Hair follicular keratinocyte (primary cell): ENCODE data around the gene KLHL1. TPM values are rescaled to one million over a fixed set of nuclear protein-coding genes. Genes with fewer than 3 reads are reported as not detected.

Experiments
- total RNA-seq: library from RNA; depleted of rRNA; stranded (reverse); fragments of >200 nt; gene quantifications from 2 replicates; pipeline ENCODE4 v1.2.3, GENCODE V29; 2015

Gene KLHL1, protein sequence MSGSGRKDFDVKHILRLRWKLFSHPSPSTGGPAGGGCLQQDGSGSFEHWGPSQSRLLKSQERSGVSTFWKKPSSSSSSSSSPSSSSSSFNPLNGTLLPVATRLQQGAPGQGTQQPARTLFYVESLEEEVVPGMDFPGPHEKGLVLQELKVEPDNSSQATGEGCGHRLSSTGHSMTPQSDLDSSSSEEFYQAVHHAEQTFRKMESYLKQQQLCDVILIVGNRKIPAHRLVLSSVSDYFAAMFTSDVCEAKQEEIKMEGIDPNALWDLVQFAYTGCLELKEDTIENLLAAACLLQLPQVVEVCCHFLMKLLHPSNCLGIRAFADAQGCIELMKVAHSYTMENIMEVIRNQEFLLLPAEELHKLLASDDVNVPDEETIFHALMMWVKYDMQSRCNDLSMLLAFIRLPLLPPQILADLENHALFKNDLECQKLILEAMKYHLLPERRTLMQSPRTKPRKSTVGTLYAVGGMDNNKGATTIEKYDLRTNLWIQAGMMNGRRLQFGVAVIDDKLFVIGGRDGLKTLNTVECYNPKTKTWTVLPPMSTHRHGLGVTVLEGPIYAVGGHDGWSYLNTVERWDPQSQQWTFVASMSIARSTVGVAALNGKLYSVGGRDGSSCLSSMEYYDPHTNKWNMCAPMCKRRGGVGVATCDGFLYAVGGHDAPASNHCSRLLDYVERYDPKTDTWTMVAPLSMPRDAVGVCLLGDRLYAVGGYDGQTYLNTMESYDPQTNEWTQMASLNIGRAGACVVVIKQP
- not detected in 2 replicates for total RNA-seq

DNA sequence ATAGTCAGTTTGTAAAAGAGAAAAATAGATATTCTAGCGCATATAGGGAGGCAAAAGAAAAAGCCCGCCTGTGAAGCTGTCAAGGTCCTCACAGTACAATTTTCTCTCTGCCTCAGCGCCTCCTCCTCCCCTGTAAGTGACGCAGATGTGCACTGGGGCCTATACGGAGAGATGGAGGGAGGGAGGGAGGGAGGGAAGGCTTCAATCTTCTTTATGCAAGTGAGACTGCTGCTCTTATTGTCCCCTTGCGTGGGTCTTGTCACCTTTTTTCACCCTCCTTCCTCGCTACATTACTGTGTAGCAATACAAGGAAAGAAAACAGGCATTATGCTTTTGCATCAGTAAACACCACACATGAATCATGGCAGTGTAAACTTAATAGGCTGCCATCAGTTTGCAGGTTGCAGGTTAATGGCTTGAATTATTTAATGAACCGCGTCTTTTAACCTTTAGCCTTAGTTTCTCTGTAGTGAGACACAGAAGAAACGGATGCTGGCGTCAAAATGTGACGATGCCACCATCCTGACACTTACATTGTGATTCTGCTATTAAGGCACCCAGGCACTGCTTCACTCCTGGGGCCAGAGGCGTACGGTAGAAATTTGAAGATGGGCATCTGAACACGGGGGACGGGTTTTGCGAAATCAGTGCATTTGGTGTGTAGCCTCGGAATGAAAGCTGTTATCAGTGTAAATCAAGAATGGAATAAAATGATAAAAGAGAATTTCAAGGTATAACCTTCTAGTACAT is at the start of gene KLHL1:
Gene KLHL1, minus strand, starts transcription at position 97 of the 750 bp plus-strand sequence. CDS start 753 bp downstream, outside the sequence.

DNA sequence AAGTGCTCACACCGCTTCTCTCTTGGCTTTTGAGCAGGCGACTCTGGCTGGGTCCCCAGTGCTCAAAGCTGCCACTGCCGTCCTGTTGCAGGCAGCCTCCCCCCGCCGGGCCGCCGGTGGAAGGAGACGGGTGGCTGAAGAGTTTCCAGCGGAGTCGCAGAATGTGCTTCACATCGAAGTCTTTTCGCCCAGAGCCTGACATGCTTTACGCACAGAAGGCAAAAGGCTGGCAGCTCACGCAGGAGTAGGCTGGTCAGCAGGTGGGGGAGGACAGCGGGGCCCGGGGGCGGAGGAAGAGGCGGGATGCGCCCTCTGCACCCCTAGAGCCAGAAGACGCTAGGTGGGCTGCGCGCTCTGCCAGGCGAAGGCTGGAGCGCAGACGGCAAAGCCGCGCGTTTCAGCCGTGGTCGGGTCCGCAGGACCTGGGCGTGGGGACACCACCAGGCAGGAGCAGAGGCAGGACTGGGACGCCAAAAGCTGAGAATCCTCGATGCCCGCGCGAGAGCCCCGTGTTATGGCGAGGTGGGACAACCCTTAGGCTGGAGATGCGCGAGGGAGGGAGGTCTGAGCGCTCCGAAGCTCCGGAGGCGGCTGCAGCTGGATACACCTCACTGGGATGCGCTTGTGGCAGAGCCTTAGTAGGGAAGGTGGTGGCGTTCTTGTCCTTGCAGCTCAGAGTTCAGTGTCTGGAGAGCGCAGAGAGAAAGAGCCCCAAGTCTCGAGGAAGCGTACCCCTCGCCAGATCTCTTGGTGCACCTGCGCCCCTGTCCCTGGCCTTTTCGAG is 562 bp downstream of the KLHL1 start, which contains the start of gene ATXN8OS:
Gene ATXN8OS, plus strand, starts transcription at position 329 of the 784 bp plus-strand sequence.

Other genes starting within 250 kb of the KLHL1 start
- gene ATXN8OS, start 626 bp downstream of the KLHL1 start, total RNA-seq = not detected in 2 replicates